K562 (cell line): ENCODE data around the gene ITPKB. TPM values are rescaled to one million over a fixed set of nuclear protein-coding genes. Genes with fewer than 3 reads are reported as not detected.

ENCODE experiments used
- ATAC-seq: fragments of 200-7000 bp; cut with Tn5 transposase; 3 replicates; pipeline ENCODE4 v1.9.1; 2020; ENCODE audit warnings: moderate library complexity
- BruUV-seq: library from RNA; stranded (reverse); fragments of 400-500 nt; replicated peaks from 2 replicates; lab custom pipeline; 2021; lab: Mats Ljungman, UMichigan
- CTCF ChIA-PET: fragments of 300-600 bp; formaldehyde crosslinking; extraction: SDS; loops from one replicate; lab custom pipeline; 2021; ENCODE audit warnings: low intra/inter-chr PET ratio; lab: Yijun Ruan, JAX
- POLR2A ChIA-PET: fragments of 300-600, 350-650 bp; sonication (Branson Sonifier 250); formaldehyde crosslinking; extraction: SDS; loops from one replicate; lab custom pipeline; 2021; ENCODE audit warnings: antibody characterized with exemption, inconsistent platforms; lab: Yijun Ruan, JAX
- DNase-seq, 4 experiments: peaks; one replicate each; pipeline versions ENCODE4 v3.0.0 to v3.0.0-alpha.2; 2011 to 2018; ENCODE audit warnings: low spot score in 3 of 4, mixed read lengths in 3 of 4; ENCODE audit errors: extremely low read depth in 1 of 4
- FAIRE-seq: peaks from 2 replicates; lab custom pipeline; 2011; peaks lifted over from hg19 to GRCh38; lab: Jason Lieb, UNC
- H2AFZ ChIP-seq: 2 replicates; pipeline ENCODE4 v1.6.0; 2011; ENCODE audit warnings: low read depth, low read length, control low read depth, inconsistent platforms
- H3K27ac ChIP-seq: fragments of 200-600 bp; 3 replicates; pipeline ENCODE4 v1.8.0; 2011; ENCODE audit warnings: low read depth, mild to moderate bottlenecking, control low read depth, inconsistent platforms, low read length, moderate library complexity, mixed read lengths; ENCODE audit errors: extremely low read depth
- H3K27me3 ChIP-seq, 2 experiments: fragments of 300-600 bp in 1 of 2; 2 replicates in 1 of 2; 3 replicates in 1 of 2; pipeline versions ENCODE4 v1.6.0 to v1.8.0; 2011; ENCODE audit warnings: inconsistent platforms in 2 of 2, low read length in 2 of 2, mild to moderate bottlenecking in 1 of 2, mixed read lengths in 1 of 2, moderate library complexity in 1 of 2; ENCODE audit not compliant: control insufficient read depth in 2 of 2, insufficient read depth in 2 of 2
- H3K36me3 ChIP-seq: fragments of 300-600 bp; 3 replicates; pipeline ENCODE4 v1.8.0; 2011; ENCODE audit warnings: mild to moderate bottlenecking, low read length, inconsistent platforms; ENCODE audit not compliant: control insufficient read depth, insufficient read depth
- H3K4me1 ChIP-seq, 2 experiments: fragments of 200-600 bp in 1 of 2; replicated peaks in 1 of 2; 2 replicates in 1 of 2; 3 replicates in 1 of 2; pipeline versions ENCODE4 v1.5.1 to v1.8.0; 2011; ENCODE audit warnings: inconsistent platforms in 2 of 2, low read length in 2 of 2, mild to moderate bottlenecking in 1 of 2, mixed read lengths in 1 of 2, moderate library complexity in 1 of 2; ENCODE audit not compliant: control insufficient read depth in 2 of 2, insufficient read depth in 2 of 2
- H3K4me2 ChIP-seq: 2 replicates; pipeline ENCODE4 v1.6.1; 2011; ENCODE audit warnings: low read length, control low read depth, inconsistent platforms, mixed read lengths; ENCODE audit not compliant: insufficient read depth
- H3K4me3 ChIP-seq: fragments of 200-600 bp; sonication (generic), shearing (Covaris generic); 2 replicates; pipeline ENCODE4 v1.5.1; 2016; ENCODE audit warnings: control low read depth, inconsistent platforms
- H3K79me2 ChIP-seq: fragments of 200-600 bp; 3 replicates; pipeline ENCODE4 v1.8.0; 2011; ENCODE audit warnings: low read length, inconsistent platforms; ENCODE audit not compliant: control insufficient read depth, insufficient read depth
- H3K9ac ChIP-seq, 2 experiments: 2 replicates each; pipeline versions ENCODE4 v1.6.0 to v1.6.1; 2011; ENCODE audit warnings: low read depth in 2 of 2, low read length in 2 of 2, control low read depth in 1 of 2, inconsistent platforms in 1 of 2, mild to moderate bottlenecking in 1 of 2, mixed read lengths in 1 of 2; ENCODE audit not compliant: insufficient read depth in 1 of 2
- H3K9me1 ChIP-seq: one replicate; pipeline ENCODE4 v1.6.0; 2011; ENCODE audit warnings: inconsistent platforms, mild to moderate bottlenecking, low read length, moderate library complexity; ENCODE audit not compliant: control insufficient read depth, insufficient read depth
- H3K9me3 ChIP-seq: replicated peaks from 2 replicates; pipeline ENCODE4 v1.5.1; 2011; ENCODE audit warnings: low read depth, low read length, inconsistent platforms; ENCODE audit not compliant: control insufficient read depth, insufficient read depth
- H4K20me1 ChIP-seq: replicated peaks from 2 replicates; pipeline ENCODE4 v1.6.1; 2011; ENCODE audit warnings: low read length, inconsistent platforms, mixed read lengths; ENCODE audit not compliant: control insufficient read depth, insufficient read depth
- CBX1 ChIP-seq: sonication (generic); IDR thresholded peaks from 2 replicates; pipeline ENCODE4 v1.6.1; 2016; ENCODE audit warnings: antibody characterized with exemption, low read depth, mild to moderate bottlenecking
- CLOCK ChIP-seq: fragments of 250-450 bp; sonication (Bioruptor Pico); IDR thresholded peaks from 2 replicates; pipeline ENCODE4 v1.4.0; 2020; ENCODE audit warnings: mild to moderate bottlenecking, moderate library complexity, borderline replicate concordance
- ESRRB ChIP-seq: fragments of 250-450 bp; sonication (Bioruptor Pico); IDR thresholded peaks from 2 replicates; pipeline ENCODE4 v1.5.0; 2020; ENCODE audit warnings: mild to moderate bottlenecking, moderate library complexity, borderline replicate concordance
- FUS ChIP-seq: fragments of 200-400 bp; formaldehyde crosslinking; optimal IDR thresholded peaks from 2 replicates; pipeline ENCODE3; 2017; ENCODE audit warnings: low read depth, low read length
- MECOM ChIP-seq: fragments of 250-450 bp; sonication (Bioruptor Pico); IDR thresholded peaks from 2 replicates; pipeline ENCODE4 v1.8.0; 2022; ENCODE audit warnings: inconsistent platforms
- NFYB ChIP-seq: IDR thresholded peaks from 2 replicates; pipeline ENCODE4 v1.6.1; 2011; ENCODE audit warnings: mild to moderate bottlenecking, moderate library complexity; ENCODE audit not compliant: insufficient read length; ENCODE audit errors: extremely low read depth
- ZNF134 ChIP-seq: fragments of 250-450 bp; sonication (Bioruptor Pico); conservative IDR thresholded peaks from 2 replicates; pipeline ENCODE4 v1.4.0; 2020
- ZNF785 ChIP-seq: fragments of 250-450 bp; sonication (Bioruptor Pico); IDR thresholded peaks from 2 replicates; pipeline ENCODE4 v1.4.0; 2020; ENCODE audit warnings: mild to moderate bottlenecking
- WGBS: fragments of 100-300 bp; shearing (Covaris generic); methylation state at CpG from one replicate; pipeline ENCODE4 v1.1.6; 2016; ENCODE audit warnings: low coverage, mixed read lengths; ENCODE audit not compliant: insufficient coverage; ENCODE audit errors: missing lambda C conversion rate; 5-methylcytosine and 5-hydroxymethylcytosine counted together
- in situ Hi-C: fragments of 300-500 bp; cut with MboI; formaldehyde crosslinking; loops from 4 replicates; pipeline ENCODE4 v1.15.0; 2018; ENCODE audit warnings: inconsistent platforms, mixed read lengths
- intact Hi-C: fragments of 100-400 bp; cut with micrococcal nuclease; formaldehyde crosslinking; loops from 2 replicates; pipeline ENCODE4 v1.14.2; 2022
- polyA plus RNA-seq, 8 experiments: library from polyadenylated mRNA; depleted of rRNA in 4 of 8; stranded (reverse) in 5 of 8; unstranded in 3 of 8; fragments of >200 nt; fragmentation: Nextera tagmentation in 2 of 8; fragmentation: Illumina TruSeq in 1 of 8; extraction: Ambion mirVana in 2 of 8; extraction: Trizol in 1 of 8; gene quantifications; 2 replicates each; pipeline versions ENCODE4 v1.2.1 to v1.2.3, GENCODE V29; 2011 to 2014; ENCODE audit warnings: inconsistent platforms in 1 of 8, missing spikeins in 1 of 8
- total RNA-seq, 7 experiments: library from RNA; depleted of rRNA in 6 of 7; stranded (reverse); fragments of >200 nt in 6 of 7; fragmentation: Illumina TruSeq in 2 of 7; extraction: Trizol in 2 of 7; gene quantifications; 2 replicates each; pipeline versions ENCODE4 v1.2.1 to v1.2.3, GENCODE V29; 2011 to 2021; ENCODE audit warnings: low replicate concordance in 1 of 7
- TF ChIP-seq, protein P1 (sequence below): fragments of 250-450 bp; sonication (Bioruptor Pico); IDR thresholded peaks from 2 replicates; pipeline ENCODE4 v1.8.0; 2022; ENCODE audit warnings: inconsistent platforms

Gene ITPKB
- total and polyA plus RNA-seq, 9 of the 15 experiments (the other 6 are each of a cell fraction or from before 2014, with no cell fraction given), result 0.01 to 0.22 TPM; not detected in 7

DNA sequence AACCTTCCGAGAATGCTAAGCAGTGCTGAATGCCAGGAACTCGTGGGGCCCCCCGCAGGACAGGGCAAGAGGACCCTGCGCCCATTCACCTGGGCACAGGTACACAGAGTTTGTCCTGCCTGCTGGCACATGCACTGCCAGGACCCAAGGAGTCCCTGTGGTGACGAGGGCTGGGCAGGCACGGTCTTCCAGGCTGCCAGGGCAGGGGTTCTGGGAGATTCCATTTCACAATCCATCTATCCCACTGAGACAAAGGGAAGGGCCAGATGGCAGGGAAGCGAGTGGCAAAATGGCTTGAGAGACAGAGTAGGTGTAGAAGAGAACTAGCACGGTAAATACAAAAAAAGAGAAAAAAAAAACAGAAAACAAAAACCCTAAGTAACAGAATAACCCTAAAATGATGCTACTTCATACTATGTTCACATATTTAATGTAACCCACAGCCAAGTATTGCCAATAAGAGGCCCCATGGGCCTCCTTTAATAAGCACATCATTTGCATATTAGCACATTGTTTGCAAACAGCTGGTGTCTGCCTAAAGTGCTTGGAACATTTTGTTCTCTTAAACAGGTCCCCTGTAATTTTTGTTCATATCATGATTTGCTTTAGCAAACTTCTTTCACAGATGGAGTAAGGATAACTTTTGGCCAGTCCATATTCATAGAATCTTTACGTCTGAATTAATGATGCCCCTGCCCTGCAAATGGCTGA is 106.8 kb downstream of the ITPKB start:
- in situ Hi-C loops, result loop anchor here (10.0 kb wide), 2 partner anchors 802 to 1322 kb away; no protein-coding TSS in a partner anchor
- Histone ChIP-seq H3K79me2 (no peaks in the 10 kb centered on the region), H3K9me3 (no peaks in the 10 kb centered on the region), H3K9me1 (no peaks in the 10 kb centered on the region), H3K4me1 (peaks cover 0 to 14% of the 10 kb centered on the region in 2 experiments; a peak in 2 of 5 replicates), H4K20me1 (0 out of 2 replicates have a peak, but pooled peaks cover 9% of the 10 kb centered on the region)
- no peak for DNase-seq
- FAIRE-seq, result no peak
- TF ChIP-seq CBX1 (no peak), NFYB (no peak), ESRRB (CRISPR knock-in tag) (no peak), ZNF785 (CRISPR knock-in tag) (no peak), MECOM (CRISPR knock-in tag) (no peak), ZNF134 (CRISPR knock-in tag) (no peak), FUS (no peak), CLOCK (CRISPR knock-in tag) (no peak)
- TF ChIP-seq, protein P1, sequence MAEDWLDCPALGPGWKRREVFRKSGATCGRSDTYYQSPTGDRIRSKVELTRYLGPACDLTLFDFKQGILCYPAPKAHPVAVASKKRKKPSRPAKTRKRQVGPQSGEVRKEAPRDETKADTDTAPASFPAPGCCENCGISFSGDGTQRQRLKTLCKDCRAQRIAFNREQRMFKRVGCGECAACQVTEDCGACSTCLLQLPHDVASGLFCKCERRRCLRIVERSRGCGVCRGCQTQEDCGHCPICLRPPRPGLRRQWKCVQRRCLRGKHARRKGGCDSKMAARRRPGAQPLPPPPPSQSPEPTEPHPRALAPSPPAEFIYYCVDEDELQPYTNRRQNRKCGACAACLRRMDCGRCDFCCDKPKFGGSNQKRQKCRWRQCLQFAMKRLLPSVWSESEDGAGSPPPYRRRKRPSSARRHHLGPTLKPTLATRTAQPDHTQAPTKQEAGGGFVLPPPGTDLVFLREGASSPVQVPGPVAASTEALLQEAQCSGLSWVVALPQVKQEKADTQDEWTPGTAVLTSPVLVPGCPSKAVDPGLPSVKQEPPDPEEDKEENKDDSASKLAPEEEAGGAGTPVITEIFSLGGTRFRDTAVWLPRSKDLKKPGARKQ (CRISPR knock-in tag), result no peak
- TF ChIP-seq, all 486 proteins: peak for 0
- no TSS peak for BruUV-seq
- Histone ChIP-seq H3K9ac (no peak overlapping the region), H3K4me3 (no peak overlapping the region), H3K36me3 (no peaks in the 10 kb centered on the region), H3K4me2 (no peak overlapping the region), H3K27ac (no peak overlapping the region), H3K27me3 (peaks cover 13 to 69% of the 10 kb centered on the region in 2 experiments), H2AFZ (no peak overlapping the region)
- no peak for ATAC-seq
- CTCF ChIA-PET, result interaction anchor here (0.6 kb wide), 1 partner anchor 55 kb away, joined by 3 read pairs; no protein-coding TSS in a partner anchor
- WGBS, result under 1% methylated on average over 9 of the region's 9 CpGs
- intact Hi-C loops, result no loop called here
- POLR2A ChIA-PET, result no interaction called here
